Measurements from ENCODE around the gene KRT80. TPM values are rescaled to one million over a fixed set of nuclear protein-coding genes. Genes with fewer than 3 reads are reported as not detected.

KRT80 gene
- total and polyA plus RNA-seq, 10 donors = 0.03 to 0.37 (median 0.17) TPM; not detected in 7

DNA sequence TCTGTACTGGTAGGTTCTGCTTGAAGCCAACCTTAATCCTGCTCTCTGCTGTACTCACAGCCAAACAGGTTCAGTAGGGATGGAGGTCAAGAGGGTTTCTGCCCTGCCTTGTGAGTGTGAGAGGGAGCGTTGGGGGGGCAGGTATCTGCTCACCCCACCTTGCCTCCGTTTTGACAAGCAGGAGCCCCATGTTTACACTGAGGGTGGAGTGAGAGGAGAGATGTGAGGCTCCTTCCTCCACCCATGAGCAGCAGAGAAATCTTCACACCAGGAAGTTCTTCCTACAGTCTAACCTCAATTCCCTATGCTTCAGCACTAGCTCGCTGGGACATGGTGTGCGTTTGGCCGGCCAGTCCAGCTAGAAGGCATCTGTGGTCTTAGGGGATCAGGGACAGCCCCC lies 4.2 kb downstream of the KRT80 start:
- H3K36me3 ChIP-seq = no peaks in the 10 kb centered on the region
- DNase-seq = no peak
- H3K27ac ChIP-seq = no peak overlapping the region
- peaks cover 0 to 81% (median 25%) of the 10 kb centered on the region in 6 donors for H3K4me1 ChIP-seq
- 83 to 96% (median 92%) methylated on average over 5 of the region's 5 CpGs for WGBS, 5 donors
- TF ChIP-seq POLR2AphosphoS5 (IDR thresholded peaks at IDR 0.05) (no peak), POLR2A (IDR thresholded peaks at IDR 0.05) (no peak)
- TF ChIP-seq, protein P1, sequence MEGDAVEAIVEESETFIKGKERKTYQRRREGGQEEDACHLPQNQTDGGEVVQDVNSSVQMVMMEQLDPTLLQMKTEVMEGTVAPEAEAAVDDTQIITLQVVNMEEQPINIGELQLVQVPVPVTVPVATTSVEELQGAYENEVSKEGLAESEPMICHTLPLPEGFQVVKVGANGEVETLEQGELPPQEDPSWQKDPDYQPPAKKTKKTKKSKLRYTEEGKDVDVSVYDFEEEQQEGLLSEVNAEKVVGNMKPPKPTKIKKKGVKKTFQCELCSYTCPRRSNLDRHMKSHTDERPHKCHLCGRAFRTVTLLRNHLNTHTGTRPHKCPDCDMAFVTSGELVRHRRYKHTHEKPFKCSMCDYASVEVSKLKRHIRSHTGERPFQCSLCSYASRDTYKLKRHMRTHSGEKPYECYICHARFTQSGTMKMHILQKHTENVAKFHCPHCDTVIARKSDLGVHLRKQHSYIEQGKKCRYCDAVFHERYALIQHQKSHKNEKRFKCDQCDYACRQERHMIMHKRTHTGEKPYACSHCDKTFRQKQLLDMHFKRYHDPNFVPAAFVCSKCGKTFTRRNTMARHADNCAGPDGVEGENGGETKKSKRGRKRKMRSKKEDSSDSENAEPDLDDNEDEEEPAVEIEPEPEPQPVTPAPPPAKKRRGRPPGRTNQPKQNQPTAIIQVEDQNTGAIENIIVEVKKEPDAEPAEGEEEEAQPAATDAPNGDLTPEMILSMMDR (IDR thresholded peaks at IDR 0.05 in 8 of 11, conservative IDR thresholded peaks at IDR 0.05 in 3 of 11) = no peak
- intact Hi-C loops (cut with DNase I; ENCODE audit: low total_unique reads) = no loop called here
- H3K4me3 ChIP-seq = no peak overlapping the region
- H3K9me3 ChIP-seq = no peaks in the 10 kb centered on the region
- peaks cover 0 to 11% (median 0%) of the 10 kb centered on the region in 7 donors for H3K27me3 ChIP-seq (replicated peaks in 1 of 7)

DNA sequence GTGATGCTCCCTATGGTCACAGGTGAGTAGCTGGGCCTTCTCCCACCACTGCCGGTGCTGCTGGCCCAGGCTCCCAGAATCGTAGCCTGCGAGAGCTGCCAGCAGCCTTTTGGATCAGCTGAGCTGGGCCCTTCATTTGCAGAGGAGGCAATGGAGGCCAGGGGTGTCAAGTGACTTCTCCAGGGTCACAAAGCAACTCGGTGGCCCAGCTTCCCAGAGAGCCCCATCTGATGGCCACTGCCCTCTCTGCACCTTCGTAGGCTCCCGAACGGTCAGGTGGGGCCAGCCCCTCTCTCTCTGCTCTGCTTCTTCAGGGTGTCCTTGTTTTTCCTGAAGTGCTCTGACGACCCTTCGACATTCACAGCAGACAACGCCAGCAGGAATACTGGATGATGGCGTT lies 4.6 kb downstream of the KRT80 start:
- Histone ChIP-seq H3K27ac (peak overlapping the region in 3 of 8 donors; percentile 38 to 46 (median 46)), H3K4me3 (no peak overlapping the region), H3K4me1 (peaks cover 0 to 77% (median 23%) of the 10 kb centered on the region in 6 donors), H3K27me3 (replicated peaks in 1 of 7) (peaks cover 0 to 11% (median 0%) of the 10 kb centered on the region in 7 donors), H3K36me3 (no peaks in the 10 kb centered on the region), H3K9me3 (no peaks in the 10 kb centered on the region)
- WGBS, 5 donors = 86 to 94% (median 92%) methylated on average over 11 of the region's 11 CpGs
- TF ChIP-seq POLR2AphosphoS5 (IDR thresholded peaks at IDR 0.05) = no peak
- TF ChIP-seq POLR2A (IDR thresholded peaks at IDR 0.05) = no peak
- TF ChIP-seq, protein P1 (IDR thresholded peaks at IDR 0.05 in 8 of 11, conservative IDR thresholded peaks at IDR 0.05 in 3 of 11) = no peak
- no peak for DNase-seq
- intact Hi-C loops (cut with DNase I; ENCODE audit: low total_unique reads) = no loop called here

DNA sequence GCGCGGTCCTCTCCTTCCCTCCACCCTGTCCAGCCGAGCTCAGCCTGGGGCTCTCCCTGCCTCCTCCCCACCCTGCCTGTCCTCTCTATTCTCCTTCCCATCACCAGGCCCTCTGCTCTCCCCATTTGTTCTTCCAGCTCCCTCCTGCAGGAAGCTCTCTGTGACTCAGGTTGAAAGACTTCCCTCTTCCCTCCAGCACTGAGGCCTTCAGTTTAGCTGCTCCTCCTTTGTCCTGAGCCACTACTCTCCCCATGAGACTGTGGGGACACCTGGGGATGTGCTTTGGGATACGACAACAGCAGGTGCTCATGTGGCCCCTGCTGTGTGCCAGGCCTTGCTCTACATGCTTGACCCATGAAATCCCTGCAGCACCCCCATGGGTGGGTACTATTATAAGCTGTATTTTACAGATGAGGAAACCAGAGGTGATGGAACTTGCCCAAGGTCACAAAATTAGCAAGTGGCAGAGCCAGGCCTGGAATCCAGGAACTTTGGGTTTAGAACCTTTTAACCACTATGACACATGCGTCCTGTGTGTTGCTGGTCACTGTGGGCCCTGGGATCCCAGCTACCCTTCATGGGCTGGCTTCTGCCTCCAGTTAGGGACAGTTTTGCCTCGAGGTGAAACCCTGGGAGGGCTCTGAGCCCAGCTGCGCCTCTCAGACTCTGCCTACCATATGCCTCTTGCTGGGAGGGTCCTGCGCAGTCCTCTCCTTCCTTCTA lies 5.5 kb downstream of the KRT80 start:
- DNase-seq = no peak

More for the DNA sequence above, 5.5 kb downstream of the KRT80 start:
- Histone ChIP-seq H3K27ac (peak overlapping the region in 4 of 8 donors; percentile 22 to 46 (median 42)), H3K4me3 (no peak overlapping the region), H3K27me3 (replicated peaks in 1 of 7) (peaks cover 0 to 5% (median 0%) of the 10 kb centered on the region in 7 donors), H3K9me3 (no peaks in the 10 kb centered on the region), H3K4me1 (peaks cover 0 to 68% (median 15%) of the 10 kb centered on the region in 6 donors), H3K36me3 (no peaks in the 10 kb centered on the region)
- TF ChIP-seq, protein P1 (IDR thresholded peaks at IDR 0.05 in 8 of 11, conservative IDR thresholded peaks at IDR 0.05 in 3 of 11) = no peak
- TF ChIP-seq POLR2A (IDR thresholded peaks at IDR 0.05) = no peak
- no peak for TF ChIP-seq POLR2AphosphoS5 (IDR thresholded peaks at IDR 0.05)
- intact Hi-C loops (cut with DNase I; ENCODE audit: low total_unique reads) = no loop called here
- WGBS, 5 donors = 77 to 86% (median 81%) methylated on average over 8 of the region's 8 CpGs

Data from spleen (tissue), 11 donors.